Stimulated activated CD8-positive, alpha-beta memory T cell treated with anti-CD3 and anti-CD28 coated beads, Interleukin-7, amount 100 ng/mL, for 24 hours (primary cell): ENCODE results near the gene NEDD9.

Experiments used
- DNase-seq: peaks from one replicate; pipeline ENCODE4 v3.0.0-alpha.2; 2020; ENCODE audit warnings: low read depth

NEDD9 gene

DNA sequence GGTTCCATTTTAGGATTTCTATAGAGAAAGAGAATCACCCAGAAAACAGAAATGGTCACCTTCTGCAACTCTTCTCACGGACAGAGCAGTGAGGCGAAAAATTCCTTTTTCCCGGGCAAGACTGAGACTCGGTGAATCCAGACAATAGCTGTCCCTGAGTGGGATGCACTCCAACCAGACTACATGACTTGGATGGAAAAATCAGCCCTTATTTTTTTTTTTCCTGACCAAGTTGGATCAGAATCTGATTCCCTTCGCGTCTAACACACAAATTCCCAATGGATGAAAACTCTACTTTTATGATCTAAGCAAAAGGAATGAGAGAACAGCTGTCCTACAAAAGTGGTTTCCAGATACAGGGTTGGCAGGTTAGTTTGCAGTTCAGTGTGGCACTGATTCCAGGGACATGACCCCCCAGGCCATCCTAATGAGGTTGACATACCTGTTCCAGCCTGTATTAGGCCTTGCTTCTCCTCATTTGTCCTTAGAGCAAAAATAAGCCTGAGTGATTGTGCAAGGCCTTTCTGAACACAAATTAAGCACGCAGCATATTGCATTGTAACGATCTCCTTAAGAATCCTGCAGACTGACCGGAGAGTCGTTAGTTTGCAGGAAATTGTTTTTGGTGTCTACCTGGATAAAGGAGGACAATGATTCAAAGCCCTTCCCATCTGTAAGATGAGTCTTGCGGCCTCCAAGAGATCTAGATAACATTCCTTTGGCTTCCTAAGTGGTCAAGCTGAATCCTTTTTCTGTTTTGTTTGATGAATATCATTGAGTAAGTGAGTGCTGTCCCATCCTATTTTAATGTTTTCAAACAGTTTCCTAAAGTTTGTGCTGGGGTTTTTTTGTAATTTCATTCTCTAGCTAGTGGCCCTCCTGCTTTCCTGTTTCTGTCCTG is 1.5 kb upstream of the NEDD9 start:
- no peak for DNase-seq

DNA sequence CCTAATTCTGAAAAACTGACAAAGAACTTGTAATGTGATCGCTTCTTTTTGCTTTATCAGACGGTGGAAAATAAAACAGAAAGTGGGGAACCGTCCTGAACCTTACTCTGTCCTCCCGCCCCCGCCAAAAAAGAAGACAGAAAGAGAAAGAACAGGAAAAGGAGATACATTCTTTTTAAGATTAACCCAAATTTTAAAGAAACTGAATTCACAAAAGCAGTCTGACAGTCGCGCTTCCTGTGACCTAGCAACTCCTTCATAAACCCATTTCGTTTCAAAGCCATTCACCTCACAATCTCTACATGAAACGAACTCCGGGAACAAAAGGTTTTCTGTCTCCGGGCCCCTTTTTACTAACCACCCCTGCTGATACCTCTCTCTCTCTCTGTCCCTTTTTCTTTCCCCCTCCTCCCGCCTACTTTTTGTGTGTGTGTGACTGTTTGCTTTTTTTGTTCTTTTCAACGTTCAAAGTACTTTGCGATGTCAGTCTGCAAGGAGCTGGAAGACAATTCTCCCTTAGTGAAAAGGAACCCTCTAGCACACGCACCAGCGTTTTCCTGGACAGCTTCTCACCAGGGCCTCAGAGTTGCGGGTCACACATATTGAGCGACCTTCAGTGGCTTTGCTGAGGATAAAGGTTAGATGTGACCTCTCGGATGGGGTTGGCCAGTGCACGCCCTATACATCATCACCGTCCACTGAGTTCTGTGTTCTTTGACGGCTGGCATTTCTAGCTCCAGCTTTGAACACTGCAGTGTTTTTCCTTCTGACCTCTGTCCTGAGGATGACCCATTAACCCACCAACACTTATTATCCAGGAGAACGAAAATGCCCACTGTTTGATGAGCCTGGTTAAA is 530 bp upstream of the NEDD9 start:
- no peak for DNase-seq

DNA sequence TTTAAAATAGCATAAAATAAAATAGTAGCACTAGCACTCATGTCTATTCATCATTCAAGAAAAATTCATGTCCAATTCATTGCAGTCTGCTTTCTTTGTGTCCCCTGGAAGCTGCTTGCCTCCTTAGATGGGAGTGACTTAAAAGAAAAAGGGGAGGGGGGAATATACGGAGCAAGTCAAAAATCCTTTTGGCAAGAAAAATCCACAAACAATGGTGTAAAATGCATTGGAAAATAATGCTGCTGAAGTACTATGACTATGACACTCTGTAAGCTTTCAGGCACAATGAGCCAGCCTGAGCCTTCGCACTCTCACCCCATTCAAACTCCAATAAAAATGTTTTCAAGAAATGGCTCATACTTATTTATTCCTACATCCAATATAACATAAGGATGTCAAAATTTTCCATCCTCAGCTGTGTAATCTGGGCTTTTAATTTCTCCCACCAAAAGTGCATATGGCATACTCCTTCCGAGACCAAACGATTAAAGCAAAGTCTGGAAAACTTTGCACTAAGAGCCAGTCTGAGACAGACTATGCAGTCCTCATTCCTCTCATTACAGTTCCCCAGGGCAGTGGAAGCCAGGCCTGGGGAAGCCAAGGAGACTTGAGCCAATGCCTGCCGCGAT is 790 bp downstream of the NEDD9 start:
- DNase-seq, result no peak

DNA sequence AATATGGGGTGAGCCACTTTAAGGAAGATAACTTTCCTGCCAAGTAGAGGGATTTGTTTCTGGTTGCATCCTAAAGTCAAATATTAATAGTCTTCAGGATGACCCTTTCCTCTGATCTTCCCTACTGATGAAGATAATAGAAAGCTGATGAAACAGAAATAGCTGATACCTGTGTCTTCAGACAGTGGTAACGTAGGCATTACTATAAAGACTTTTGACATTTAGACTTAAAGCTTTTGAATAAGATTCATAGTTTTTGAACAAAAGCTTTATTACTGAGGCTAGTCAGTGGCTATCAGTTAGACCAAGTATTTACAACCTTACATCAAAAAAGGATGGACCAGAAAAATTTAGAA is 1.4 kb downstream of the NEDD9 start:
- no peak for DNase-seq

DNA sequence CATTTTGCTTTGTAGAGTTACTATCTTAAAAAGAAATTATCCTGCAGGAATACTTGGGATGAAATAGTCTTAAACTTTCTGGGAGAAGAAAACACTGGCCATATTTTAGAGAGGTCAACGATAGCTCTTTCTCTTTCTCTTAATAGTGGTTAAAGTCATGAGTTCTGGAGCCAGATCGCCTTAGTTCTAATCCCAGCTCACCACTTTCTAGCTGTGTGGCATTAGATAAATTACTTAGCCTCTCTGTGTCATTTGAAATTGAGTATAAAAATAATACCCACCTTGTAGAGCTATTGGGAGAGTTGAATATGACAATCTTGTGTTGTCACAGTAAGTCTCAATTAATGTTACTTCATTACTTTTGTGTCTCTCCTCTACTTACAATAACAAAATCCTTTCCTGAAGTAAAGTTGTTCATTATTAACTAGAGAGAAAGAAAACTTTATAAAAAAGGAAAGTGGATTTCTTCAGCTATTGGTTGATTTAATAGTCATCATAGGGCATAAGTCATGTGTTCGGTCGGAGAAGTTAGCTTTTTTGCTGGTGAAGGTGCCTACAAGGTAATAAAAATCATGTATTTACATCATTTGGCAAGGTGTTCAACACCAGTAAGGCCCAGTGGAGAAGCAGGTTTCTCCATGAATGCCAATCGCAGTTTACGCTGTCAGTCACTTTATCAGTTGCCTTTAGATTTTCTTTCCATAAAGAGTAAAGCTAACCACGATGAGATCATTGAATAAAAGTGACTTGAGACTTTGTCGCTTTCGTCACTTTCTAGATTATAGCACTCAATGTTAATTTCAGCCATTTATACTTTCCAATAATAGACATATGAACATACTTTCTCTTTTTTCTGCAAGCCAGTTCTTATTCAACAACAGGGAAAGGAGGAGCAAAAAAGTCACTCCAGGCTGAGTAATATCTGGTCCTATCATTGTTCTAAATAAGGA is 2.0 kb downstream of the NEDD9 start:
- no peak for DNase-seq

DNA sequence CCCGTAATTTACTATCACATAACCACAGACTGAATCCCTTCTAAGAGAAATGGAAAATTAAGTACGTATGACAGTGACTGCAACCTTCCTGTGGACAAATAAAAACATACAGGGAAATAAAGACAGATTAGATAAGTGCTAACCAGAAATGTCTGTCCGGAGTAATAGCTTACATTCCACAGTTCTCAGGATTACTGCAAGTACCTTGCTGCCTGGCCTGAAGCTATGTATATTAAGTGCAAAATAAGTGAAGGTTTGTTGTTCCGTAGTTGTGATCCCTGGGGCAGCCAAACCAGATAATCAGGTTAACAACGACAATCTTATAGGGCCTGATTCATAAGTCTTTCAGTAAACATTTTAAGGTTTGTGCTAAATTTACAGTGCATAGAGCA is 2.8 kb downstream of the NEDD9 start:
- no peak for DNase-seq

DNA sequence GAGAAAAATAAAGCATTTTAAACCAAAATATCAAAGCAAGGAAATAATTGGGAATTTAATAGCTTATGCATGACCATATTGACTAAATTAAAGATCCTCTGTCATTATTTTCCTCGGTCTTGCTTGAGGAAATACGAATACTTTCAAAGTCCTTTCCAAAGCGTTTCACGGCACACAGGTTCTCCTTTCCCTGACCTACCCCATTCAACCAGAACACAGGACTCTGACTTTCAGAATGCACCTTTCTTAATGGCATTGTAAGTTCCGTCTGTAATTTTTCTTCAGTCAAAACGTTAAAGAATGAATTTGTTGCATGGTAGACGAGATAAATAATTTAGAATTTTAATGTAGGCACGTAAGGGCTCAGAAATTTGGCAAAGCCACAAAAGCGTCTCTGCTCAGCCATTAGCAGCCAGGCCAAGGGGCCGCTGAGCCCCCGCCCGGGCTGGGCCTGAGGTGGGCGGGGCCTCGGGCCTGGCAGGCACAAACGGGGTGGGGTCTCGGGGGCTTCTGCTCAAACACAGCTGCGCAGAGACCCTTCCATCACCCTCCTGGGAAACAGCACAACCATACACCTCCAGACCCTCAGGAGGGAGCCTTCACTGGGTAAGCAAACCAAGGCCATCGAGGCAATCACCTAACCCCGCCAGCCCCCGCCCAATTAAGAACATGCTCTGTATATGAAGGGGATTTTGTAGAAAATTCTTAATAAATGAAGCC is 3.4 kb downstream of the NEDD9 start:
- no peak for DNase-seq

DNA sequence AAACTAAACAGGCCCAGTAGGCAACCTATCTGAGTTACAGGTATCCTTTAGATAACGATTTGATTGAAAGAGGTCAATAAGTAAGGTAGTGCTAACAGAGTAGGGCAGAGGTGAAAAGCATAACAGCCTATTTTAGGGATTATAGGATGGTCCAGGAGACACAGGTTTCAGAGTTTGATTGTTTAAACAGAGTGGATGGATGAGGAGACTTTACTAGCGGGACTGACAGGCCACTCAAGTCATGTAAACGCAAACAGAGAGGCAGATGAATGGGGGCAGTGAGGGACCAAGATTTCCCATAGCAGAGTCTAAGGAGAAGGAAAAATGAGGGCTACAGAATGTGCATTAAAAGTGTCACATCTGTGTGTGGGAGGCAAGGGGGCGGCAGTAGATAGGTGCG is 4.8 kb downstream of the NEDD9 start:
- DNase-seq, result no peak

DNA sequence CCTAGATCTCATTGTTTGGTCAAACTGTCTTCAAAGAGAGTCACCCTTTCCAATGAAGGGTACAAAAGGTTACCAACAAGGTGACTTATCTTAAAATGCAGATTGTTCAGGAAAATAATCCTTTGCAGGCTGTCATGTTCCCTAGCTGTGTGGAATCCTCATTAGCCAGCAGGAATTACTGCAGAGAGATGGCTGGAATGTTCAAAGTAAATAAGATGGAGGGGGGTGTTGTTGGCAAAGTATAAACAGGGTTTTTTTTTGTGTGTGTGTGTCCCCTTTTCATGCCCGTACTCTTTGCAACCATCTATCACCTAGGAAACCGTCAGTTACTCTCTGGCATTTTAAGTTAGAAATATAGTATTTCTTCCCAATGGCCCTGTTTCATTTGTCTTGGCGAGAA is 6.5 kb downstream of the NEDD9 start:
- DNase-seq, result no peak

DNA sequence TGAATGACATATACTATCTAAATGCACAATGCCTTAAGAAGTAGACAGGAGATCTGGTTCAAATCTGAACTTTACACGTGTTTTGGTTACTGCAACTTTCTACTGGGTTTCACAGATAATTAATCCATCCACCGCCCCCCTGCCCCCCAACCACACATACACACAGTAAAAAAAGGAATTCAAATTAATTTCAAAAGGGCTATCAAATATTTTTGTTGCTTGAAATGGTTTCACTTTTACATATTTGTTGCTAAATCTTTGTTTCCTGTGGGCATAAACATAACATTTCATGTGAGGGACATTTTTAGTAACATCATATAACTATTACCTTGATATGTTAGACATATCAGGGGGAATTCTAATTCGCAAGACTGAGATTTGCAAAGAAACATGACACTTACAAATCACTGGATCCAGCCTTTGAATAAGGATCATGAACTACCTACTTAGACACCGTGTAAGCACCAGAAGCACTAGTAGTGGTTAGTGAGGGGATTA is 7.5 kb downstream of the NEDD9 start:
- DNase-seq, result no peak

DNA sequence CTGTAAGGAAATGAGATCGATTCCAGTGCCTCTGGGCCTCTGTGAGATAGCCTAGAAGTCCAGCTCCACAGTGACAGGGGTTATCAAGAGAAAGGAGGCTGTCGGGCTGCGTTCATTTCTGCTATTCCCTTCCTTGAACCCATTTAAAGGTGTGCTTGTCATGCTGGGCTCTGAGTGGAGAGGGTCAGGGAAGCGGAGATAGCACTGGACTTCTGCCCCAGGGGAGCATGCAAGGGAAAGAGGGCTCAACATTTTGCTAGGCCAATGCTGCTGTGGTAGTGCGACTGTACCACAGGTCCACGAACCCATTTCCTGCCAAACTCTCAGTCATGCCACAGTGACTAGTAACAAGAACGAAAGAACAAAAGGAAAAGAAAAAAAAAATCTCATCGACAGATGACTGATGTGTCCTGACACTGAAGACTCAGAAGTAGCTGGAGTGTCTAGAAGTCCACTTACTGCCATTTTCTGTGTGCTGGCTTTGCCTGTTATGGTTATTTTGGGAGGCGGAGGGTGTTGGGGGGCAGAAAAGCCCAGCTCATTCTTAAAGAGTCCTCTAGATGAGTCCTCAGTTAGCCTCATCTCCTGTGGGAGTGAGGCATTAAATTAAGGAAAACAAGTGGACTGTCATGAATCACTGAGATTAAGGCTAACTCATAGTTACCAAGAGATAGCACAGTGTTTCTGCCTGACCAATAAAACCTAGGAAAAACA is 8.1 kb downstream of the NEDD9 start:
- no peak for DNase-seq

DNA sequence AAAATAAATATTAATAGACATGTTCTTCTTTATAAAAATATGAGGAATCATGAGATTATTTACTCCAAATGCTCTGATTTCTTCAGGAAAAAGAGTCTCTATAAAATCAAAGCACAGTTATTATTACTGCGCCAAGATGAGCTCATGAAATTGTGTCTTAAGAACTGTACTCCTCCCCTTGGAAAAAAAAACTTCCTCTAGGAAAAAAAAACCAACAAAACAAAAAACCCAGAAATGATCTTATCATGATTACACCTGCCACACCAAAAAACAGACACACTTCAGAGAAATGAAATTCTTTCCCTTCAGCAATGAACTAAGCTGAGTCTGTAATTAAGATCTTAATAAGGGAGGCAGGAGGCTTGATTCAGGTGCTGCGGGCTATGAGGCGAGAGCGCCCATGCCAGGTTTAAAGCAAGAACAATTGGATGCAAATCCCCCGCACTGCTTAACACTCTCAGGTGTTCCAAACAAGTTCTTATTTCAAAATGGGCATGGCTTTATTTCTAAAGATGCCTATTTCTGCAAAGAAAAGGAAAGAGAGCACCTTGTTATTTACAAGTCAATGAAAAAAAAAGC is 9.1 kb downstream of the NEDD9 start:
- no peak for DNase-seq

DNA sequence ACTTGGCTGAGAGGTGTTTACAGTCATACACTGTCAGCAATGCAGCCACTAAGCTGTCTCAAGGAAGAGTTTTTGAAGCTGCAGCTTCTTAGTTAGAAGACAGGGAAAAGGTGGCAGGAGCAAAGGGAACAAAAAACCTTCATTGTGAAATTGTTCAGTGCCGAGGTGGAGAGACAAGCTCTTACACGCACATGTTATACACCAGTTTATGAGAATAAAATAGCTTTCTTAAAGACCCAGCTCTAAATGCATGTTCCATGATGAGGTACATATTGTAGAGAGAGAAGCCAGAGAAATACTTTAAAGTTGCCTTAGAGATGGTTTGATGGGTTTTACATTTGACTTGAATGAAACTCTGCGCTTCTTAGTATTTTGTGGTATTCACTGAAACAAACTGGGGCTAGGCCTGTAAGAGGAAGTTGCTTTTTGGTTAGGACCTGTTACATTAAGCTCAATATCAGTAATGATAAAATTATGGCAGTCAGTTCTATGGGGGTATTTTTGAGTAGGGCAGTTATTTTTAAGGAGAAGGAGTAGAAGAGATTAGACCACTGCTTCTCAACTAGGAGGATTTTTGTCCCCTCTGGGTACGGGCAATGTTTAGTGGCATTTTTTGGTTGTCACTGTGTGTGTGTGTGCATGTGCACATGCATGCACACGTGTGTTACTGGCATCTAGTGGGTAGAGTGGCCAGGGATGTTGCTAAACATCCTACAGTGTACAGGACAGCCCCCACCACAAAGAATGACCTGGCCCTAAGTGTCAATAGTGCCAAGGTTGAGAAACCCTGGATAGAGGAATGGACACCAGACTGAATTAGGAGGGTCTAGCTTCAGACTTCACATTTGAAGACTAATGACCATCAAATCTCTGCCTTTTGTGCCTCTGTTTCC is 9.8 kb downstream of the NEDD9 start:
- DNase-seq, result no peak

DNA sequence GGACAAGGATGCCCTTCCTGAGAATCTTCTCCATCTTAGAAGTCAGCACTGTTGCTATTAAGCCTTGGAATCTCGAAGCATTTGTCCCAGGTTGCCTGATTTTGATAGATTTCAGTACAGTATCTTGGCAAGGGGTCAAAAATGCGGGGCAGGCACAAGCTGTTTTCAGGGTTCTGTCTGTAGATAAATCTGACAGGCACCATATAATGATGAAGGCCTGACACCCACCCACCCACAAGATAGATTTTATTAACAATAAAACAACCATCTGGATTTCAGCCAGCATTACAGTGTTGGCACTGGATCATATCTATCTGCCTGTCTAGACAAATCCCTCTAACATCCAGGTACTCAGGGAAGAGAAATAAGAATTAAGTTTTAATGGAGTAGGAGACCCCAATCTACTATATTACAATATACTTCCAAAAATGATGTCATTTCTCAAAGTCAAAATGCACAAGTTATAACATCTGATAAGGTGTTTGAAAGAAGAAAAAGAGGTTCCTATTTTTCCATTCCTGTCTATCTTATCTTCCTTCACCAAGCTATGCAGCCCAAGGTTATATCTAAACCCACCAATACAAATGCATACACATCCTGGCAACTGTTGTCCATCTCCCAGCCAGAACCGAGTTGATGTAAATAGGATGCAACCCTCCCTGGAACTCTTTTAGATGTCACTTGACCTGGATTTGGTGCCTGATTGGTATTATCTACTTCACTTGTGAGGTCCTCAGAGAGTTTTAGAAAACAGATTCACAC is 10.7 kb downstream of the NEDD9 start:
- no peak for DNase-seq

DNA sequence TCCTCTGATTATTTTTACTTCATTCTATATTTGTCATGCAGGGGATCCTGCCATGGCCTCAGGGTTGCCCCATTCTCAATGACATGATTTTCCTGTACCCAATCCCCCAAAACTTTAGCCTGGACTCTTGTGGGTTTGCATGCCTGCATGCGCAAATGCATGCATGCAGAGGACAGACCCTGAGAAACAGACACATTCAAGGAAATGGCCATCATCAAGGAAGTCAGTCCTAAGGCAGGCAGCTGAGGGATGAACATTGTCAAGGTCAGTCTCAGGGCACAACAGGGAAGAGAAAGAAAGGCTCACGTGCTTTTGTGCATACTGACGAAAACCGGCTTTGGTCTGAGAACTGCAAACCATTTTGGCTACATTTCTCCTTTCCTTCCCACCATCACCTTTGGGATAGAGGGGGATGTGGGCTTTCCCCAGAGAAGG is 13.1 kb downstream of the NEDD9 start:
- DNase-seq, result no peak

DNA sequence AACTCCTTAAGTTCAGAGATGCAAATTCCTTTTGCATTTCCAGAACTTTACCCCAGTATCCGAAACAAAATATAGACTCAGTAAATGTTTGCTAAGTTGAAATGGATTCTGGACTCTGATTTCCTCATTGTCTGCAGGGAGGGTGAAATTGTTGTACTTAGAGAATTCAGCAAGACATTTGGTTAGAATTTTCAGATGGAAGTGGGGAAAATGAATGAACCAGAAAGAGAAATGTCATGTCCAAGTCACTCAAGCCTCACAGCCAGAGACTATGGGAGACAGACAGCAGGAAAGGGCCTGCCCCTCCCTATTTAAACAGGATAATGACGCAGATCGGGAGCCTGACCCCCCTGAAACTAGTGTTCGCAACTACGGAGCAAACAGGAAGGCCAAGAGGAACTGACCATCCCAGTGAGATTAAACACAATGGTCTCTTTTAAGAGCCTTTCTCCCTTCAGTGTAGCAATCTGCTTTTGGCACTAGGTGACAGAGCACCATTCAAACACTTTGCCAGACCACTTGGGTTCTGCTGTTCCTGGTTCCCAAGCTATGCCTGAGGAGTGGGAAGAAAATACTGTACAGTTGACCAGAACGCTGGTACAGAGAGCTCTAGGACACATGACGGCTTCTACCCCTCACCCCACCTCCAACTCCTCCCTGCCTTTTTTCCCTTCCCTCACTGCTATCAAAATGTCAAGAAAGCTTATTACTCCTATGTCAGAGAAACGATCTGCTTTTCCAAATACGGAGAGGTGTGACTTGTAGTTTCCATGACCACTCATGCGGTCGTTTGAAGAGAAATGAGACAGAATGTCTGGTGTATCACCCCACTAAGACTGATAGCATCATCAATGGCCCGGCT is 13.7 kb downstream of the NEDD9 start:
- no peak for DNase-seq

DNA sequence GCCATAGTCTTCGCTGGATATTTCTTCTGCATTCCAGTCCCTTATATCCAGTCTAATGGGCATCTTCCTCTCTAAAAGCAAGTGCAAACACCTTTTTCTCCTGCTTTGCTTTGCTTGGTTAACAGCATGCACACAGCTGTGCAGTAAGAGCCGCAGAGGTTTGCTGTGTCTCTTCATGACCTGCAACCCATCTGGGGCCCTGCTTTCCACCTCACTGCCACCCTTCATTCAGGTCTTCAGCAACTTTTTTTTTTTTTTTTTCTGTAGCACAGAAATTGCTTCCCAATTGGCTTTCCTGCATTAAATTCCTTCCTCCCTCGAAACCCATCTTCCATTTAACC is 14.4 kb downstream of the NEDD9 start:
- DNase-seq, result no peak
